Neuron (in vitro differentiated cells): ENCODE measurements around the gene CARMIL1.

Source experiments
- H2AFZ ChIP-seq: one replicate; pipeline ENCODE4 v1.6.1; 2013; ENCODE audit warnings: low read depth, mild to moderate bottlenecking, inconsistent platforms, low read length, moderate library complexity
- H3K27me3 ChIP-seq: one replicate; pipeline ENCODE4 v1.6.1; 2013; ENCODE audit warnings: low read length; ENCODE audit not compliant: insufficient read depth
- H3K36me3 ChIP-seq: one replicate; pipeline ENCODE4 v1.6.1; 2013; ENCODE audit warnings: low read length; ENCODE audit not compliant: insufficient read depth
- H3K4me1 ChIP-seq: one replicate; pipeline ENCODE4 v1.6.1; 2013; ENCODE audit warnings: low read length; ENCODE audit not compliant: insufficient read depth
- H3K4me3 ChIP-seq: 2 replicates; pipeline ENCODE4 v1.5.1; 2013; ENCODE audit warnings: mild to moderate bottlenecking, low read length, moderate library complexity
- H3K9me3 ChIP-seq: one replicate; pipeline ENCODE4 v1.6.1; 2013; ENCODE audit warnings: low read length

CARMIL1 gene

DNA sequence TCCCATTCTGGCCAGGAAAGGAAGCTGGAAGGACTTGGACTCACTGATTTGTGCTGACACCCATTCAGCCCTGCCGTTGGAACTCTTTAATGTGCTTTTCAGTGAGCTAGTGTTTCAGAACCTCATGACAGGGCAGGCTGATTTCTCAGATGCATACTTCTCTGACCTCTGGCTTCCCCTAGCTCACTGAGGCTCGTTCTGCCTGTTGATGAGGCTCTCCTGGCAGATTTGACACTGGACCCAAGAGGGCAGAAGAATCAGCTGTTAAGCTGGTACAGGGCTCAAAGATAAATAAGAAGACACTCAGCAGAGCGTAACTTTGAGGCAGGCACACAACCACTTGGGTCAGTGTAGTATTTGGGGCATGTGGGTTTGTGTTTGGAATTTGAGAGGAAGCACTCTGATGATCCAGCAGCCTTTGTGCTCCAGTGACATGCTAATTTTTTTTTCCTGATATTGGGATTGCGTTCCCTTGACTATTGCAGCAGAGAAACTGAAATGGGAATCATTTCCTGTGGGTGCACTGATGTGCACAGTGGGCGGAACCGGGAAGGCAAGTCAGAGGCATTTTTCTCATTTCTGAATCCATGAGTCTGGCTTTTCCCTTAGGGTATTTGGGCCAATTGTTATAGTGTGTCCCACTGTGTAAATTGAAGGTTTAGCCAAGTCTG is 80.2 kb downstream of the CARMIL1 start:
- Histone ChIP-seq H3K9me3 (no peaks in the 10 kb centered on the region), H2AFZ (no peak overlapping the region), H3K4me3 (no peak overlapping the region), H3K27me3 (no peaks in the 10 kb centered on the region), H3K36me3 (no peaks in the 10 kb centered on the region), H3K4me1 (peaks cover 15% of the 10 kb centered on the region)

DNA sequence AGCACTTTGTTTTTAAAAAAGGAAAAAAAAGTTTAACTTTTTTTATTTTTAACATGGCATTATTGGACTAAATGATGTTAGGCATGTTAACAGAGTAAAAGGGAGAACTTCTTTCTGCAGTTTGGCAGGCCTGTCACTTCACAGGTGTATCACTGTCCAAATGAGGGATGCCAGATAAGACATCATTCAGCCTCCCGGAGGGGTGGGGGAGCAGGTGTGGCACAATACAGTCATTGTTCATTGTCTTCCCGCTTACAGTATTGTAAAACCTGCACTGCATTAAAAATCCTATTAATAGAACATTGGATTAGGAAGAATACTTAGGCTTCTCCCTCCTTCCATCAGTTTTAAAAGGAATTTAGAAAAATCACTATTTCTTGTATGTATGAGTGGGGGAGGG is 80.7 kb downstream of the CARMIL1 start:
- Histone ChIP-seq H3K4me1 (peaks cover 15% of the 10 kb centered on the region), H3K4me3 (no peak overlapping the region), H3K27me3 (no peaks in the 10 kb centered on the region), H2AFZ (no peak overlapping the region), H3K9me3 (no peaks in the 10 kb centered on the region), H3K36me3 (no peaks in the 10 kb centered on the region)

DNA sequence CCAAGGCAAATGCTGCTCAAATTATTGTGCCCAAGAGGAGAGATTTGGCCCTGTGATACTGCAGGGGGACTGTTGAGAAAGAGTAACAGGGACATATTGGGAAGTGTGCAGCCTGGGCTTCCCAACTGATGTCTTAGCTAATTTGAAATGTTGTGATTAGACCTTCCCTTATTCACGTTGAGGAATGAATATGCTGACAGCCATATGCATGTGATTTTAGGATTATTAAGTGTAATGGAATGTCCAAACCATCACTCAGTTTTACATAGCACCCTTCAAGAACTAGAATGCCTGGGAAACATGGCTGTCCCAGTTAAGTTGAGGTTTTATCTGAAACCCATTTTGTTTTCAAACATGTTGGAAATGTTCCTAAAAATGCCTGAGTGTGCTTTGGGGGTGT is 81.4 kb downstream of the CARMIL1 start:
- Histone ChIP-seq H2AFZ (no peak overlapping the region), H3K36me3 (no peaks in the 10 kb centered on the region), H3K27me3 (no peaks in the 10 kb centered on the region), H3K4me1 (peaks cover 15% of the 10 kb centered on the region), H3K4me3 (no peak overlapping the region), H3K9me3 (no peaks in the 10 kb centered on the region)

DNA sequence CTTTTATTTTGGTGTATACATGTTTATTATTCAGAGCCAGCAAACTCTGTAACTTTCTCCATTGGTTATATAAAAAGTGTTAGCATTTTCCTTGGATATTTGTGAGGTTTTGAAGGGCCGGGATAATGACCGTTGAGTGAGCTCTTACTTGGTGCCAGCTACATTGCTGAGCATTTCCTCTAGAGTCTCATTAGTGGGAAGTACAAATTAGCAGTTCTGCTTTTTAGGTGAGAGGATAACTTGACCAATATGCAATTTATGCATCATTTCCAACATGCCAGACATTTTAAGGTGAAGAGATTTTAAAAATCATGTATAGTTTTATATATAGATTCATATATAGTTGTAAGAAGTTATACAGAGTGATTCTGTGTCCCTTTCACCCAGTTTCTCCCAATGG is 84.3 kb downstream of the CARMIL1 start:
- H3K4me3 ChIP-seq: no peak overlapping the region
- H2AFZ ChIP-seq: no peak overlapping the region
- no peaks in the 10 kb centered on the region for H3K36me3 ChIP-seq
- no peaks in the 10 kb centered on the region for H3K27me3 ChIP-seq
- H3K9me3 ChIP-seq: no peaks in the 10 kb centered on the region
- H3K4me1 ChIP-seq: peaks cover 15% of the 10 kb centered on the region

DNA sequence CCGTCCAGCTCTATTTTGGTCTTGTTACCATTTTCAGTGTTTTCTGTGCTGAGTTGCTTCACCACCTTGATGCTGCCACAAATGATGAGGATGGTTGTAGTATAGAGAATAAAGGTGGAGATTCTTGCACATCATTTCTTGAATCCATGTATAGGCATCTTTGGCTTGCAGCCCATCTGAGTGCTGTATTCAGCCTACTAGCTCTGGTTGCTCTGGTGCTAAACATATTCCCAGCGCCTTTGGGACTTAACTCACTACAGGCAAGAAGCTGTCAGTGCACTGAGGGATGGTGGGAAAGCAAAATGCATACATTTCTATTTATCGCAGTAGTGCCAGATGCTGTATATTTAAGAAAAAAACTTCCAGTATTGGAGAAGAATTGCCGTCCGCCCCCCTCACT is 86.0 kb downstream of the CARMIL1 start:
- no peaks in the 10 kb centered on the region for H3K9me3 ChIP-seq
- no peak overlapping the region for H3K4me3 ChIP-seq
- H3K4me1 ChIP-seq: peaks cover 1% of the 10 kb centered on the region
- no peaks in the 10 kb centered on the region for H3K36me3 ChIP-seq
- H2AFZ ChIP-seq: no peak overlapping the region
- H3K27me3 ChIP-seq: no peaks in the 10 kb centered on the region

DNA sequence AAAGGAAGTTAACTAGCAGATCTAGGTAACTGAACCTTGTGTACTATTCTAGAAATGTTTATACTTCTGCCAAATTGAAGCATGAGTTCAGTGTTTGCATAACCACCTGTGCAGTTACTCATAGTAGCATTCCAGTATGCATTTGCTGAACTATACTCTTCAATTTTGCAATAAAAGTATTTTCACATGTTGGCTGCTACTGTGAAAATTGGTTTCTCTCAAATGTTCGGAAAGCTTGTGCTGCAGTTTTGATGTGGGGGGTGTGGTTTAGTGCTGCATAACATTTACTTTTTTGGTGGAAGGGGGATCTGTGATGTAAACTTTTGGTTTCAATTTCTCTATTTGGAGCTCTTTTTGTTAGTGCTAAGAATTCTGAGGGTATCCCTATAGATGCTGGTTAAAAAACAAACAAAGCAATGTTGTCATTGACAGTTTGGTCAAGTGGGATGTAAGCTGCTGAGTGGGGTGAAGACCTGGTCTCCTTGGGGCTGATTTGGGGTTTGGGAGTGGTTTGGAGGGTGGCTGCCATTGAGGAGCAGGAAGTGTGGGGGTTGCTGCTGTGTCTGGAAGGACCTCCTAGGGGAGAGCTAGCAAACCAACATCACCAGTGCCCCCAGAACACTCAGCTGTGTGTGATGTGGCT is 87.8 kb downstream of the CARMIL1 start:
- Histone ChIP-seq H3K27me3 (no peaks in the 10 kb centered on the region), H3K4me3 (no peak overlapping the region), H3K4me1 (no peaks in the 10 kb centered on the region), H3K9me3 (no peaks in the 10 kb centered on the region), H2AFZ (no peak overlapping the region), H3K36me3 (no peaks in the 10 kb centered on the region)

DNA sequence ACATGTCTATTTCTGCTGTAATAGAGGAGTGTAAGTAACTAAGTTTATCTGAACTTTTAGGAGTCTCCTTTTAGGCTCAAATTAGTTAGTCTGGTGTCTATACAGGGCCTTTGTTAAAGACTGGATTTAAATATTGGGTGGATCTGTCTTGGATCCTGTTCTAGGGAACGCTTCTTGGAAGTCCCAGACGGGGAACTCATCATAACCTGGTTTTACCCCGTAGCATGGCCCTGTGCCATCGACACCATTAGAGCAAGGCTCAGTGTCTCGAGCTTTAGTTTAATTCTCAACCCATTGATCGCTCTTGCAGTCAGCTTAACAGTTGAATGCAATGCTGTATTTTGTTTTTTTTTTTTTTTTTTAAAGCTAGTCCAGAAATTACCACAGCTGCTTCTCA is 89.9 kb downstream of the CARMIL1 start:
- Histone ChIP-seq H3K36me3 (no peaks in the 10 kb centered on the region), H3K4me1 (no peaks in the 10 kb centered on the region), H3K27me3 (no peaks in the 10 kb centered on the region), H3K9me3 (no peaks in the 10 kb centered on the region), H2AFZ (no peak overlapping the region), H3K4me3 (no peak overlapping the region)

DNA sequence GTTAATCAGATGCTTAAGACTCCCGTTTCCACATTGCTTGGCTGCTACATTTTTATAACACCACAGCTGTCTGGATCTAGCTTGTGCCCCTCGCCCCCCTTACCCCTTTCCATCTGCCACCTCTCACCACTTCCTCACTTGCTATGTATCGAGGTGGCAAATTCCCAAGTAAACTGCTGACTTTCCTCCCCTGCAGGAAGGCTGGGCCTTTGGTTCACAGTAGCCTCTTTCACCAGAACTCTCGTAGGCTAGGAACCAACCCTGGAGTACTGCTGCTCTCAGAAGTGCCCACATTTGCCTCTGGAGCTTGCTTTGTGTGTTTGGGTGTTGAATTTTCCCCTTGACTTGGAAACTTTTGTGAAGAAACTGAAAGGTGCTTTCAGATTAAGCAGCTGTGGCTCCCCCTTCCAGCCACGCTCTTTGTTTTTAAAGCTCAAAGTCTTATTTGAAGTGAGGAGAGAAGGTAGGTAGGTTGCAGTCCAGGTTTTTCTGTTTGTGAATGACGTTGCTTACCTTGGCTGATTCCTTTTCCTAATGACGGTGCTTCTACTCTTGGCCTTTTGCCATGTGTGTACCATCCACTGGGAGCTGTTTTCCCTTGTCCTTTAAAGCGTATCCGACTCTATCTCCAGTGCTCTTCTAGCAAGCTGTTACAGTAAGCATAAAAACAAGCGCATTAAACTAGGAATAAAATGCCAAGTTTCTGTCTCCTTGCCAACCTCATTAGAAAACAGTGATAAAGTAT is 90.4 kb downstream of the CARMIL1 start:
- no peaks in the 10 kb centered on the region for H3K36me3 ChIP-seq
- no peaks in the 10 kb centered on the region for H3K4me1 ChIP-seq
- H3K27me3 ChIP-seq: no peaks in the 10 kb centered on the region
- H3K4me3 ChIP-seq: no peak overlapping the region
- no peak overlapping the region for H2AFZ ChIP-seq
- H3K9me3 ChIP-seq: no peaks in the 10 kb centered on the region

DNA sequence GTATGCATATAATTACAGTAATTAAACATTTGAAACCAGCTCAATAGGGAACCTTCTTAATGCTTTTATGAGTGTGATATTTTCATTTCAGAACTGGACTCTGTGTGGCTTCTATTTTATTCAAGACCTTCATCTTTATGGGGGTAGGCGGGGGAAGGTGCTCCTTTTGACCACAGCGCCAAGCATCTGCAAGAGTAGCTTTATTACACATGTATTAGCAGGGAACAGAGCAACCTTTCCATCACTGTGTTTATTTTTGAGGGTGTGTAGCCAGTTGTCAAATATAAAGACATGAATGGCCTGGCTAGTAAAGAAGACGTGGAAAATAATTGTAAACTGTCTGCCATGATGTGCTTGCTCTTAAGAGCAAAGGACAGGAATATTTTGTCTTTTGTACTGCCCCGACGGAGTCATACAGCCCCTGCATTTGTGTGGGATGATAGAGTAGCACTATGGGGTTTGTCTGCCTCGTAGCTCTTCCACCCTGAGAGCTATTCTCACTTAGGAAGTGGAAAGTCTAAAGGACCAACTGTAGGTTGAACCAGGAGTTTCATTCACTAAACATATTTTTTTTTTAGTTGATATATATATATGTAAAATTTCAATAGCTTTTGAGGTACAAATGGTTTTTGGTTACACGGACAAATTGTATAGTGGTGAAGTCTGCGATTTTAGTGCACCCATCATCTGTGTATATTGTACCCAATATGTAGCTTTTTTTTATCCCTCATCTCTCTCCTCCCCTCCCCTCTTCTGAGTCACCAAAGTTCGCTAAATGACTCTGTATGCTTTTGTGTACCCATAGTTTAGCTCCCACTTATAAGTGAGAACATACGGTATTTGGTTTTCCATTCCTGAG is 91.2 kb downstream of the CARMIL1 start:
- Histone ChIP-seq H3K36me3 (no peaks in the 10 kb centered on the region), H2AFZ (no peak overlapping the region), H3K4me3 (no peak overlapping the region), H3K9me3 (no peaks in the 10 kb centered on the region), H3K27me3 (no peaks in the 10 kb centered on the region), H3K4me1 (no peaks in the 10 kb centered on the region)

DNA sequence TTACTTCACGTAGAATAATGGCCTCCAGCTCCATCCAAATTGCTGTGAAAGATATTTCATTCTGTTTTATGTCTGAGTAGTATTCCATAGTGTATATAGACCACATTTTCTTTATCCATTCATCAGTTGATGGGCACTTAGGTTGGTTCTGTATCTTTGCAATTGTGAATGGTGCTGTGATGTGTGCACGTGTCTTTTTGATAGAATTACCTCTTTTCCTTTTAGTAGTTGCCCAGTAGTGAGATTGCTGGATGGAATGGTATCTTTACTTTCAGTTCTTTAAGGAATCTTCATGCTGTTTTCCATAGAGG is 91.8 kb downstream of the CARMIL1 start:
- H3K36me3 ChIP-seq: no peaks in the 10 kb centered on the region
- H3K4me1 ChIP-seq: no peaks in the 10 kb centered on the region

DNA sequence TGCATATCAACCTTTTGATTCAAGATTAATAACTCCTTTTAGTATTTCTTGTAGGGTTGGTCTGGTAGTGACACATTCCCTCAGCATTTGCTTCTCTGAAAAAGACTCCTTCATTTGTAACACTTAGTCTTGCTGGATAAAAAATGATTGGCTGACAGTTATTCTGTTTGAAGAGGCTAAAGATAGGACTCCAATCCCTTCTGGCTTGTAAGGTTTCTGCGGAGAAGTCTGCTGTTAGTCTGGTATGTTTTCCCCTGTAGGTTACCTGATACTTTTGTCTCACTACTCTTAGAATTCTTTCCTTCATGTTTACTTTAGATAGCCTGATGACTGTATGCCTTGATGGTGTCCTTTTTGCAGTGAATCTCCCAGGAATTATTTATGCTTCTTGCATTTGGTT is 96.0 kb downstream of the CARMIL1 start:
- Histone ChIP-seq H2AFZ (no peak overlapping the region), H3K4me3 (no peak overlapping the region), H3K27me3 (no peaks in the 10 kb centered on the region), H3K36me3 (no peaks in the 10 kb centered on the region), H3K4me1 (peaks cover 8% of the 10 kb centered on the region), H3K9me3 (no peaks in the 10 kb centered on the region)

More for the DNA sequence above, 91.8 kb downstream of the CARMIL1 start:
- no peaks in the 10 kb centered on the region for H3K9me3 ChIP-seq
- H2AFZ ChIP-seq: no peak overlapping the region
- no peaks in the 10 kb centered on the region for H3K27me3 ChIP-seq
- H3K4me3 ChIP-seq: no peak overlapping the region

DNA sequence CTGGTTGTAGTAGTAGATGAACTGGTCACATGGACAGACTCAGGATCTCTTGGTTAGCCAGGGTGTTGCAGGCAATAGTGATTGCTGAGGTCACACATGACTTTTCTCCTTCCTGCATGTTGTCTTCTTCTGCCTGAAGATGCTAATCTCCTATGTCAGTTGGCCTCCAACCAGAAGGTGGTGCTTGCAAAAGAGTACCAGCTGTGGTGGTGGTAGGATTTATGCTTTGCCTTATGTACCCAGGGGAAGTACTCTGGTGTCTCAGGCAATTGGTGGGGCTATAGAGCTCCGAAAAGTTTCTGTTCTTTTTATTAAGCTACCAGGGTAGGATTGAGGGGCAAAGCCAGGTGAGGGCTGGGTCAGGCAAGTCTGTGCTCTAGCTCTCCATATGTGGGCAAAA is 98.5 kb downstream of the CARMIL1 start:
- Histone ChIP-seq H3K9me3 (no peaks in the 10 kb centered on the region), H3K27me3 (no peaks in the 10 kb centered on the region), H3K4me3 (no peak overlapping the region), H2AFZ (no peak overlapping the region), H3K4me1 (peaks cover 9% of the 10 kb centered on the region), H3K36me3 (no peaks in the 10 kb centered on the region)

DNA sequence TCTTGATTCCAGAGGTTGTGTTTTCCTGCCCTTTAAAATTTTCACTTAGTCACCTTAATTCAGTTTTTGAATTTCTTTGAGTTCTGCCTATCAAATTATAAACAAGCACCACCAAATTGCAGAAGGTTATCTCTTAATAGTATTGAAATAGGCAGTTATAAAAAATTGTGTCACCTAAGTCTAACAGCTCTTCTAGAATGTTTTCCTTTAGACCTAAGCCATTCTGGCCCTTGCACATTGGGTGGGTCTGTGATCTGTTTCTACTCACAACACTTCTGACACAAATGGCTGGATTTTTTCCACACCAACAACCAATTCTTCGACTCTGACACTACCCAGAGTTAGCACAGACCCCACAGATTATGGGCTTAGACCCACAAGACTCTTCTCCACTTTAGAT is 101.9 kb downstream of the CARMIL1 start:
- Histone ChIP-seq H2AFZ (no peak overlapping the region), H3K9me3 (no peaks in the 10 kb centered on the region), H3K36me3 (no peaks in the 10 kb centered on the region), H3K4me3 (no peak overlapping the region), H3K27me3 (no peaks in the 10 kb centered on the region), H3K4me1 (peaks cover 9% of the 10 kb centered on the region)
